ENCODE results near the gene PRDM16.
A peak's percentile ranks its signal among the peaks of the same experiment; 100 is the strongest.

PRDM16 gene

DNA sequence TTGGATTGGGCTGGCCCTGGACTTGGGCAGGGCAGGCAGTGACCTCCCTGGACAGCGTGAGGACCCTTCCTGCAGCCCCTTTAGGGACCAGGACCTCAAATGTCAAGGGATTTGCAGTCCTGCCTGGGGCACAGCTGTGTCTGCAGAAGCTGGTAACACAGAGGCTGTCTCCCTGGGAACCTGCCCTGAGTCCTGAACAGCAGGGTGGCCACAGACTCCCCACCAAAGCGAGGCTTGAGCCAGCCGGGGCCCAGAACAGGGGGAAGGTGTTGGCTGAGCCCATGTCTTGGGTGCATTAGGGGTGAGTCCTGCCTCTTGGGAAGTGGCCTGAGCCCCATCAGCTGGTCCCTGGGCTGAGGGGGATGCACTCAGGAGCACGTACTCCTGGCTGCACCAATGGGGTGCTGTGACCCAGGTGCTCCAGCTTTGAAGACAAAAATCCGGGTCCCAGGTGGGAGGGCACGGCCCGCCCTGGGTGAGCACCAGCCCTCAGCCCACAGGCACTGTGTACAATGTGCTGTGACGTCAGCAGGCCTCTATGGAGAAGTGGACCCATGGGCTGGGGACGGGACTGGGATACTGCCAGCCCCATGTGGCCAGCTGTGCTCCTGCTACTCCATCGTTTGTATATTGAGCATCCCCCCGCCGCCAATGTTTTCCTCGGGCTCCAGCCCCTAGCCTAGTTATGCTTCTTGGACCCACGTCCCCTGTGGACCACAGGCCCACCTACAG, 313.5 kb downstream of the PRDM16 start (continued):
- no peak for TF ChIP-seq ZNF658 (tag by site-specific recombination; IDR thresholded peaks at IDR 0.05)
- no peak for TF ChIP-seq ZNF549 (tag by site-specific recombination; IDR thresholded peaks at IDR 0.05)
- TF ChIP-seq KLF10 (tag by site-specific recombination; IDR thresholded peaks at IDR 0.05): no peak
- TF ChIP-seq ZIC2 (tag by site-specific recombination; IDR thresholded peaks at IDR 0.05): no peak
- no peak for TF ChIP-seq ZBTB17 (tag by site-specific recombination; IDR thresholded peaks at IDR 0.05)

DNA sequence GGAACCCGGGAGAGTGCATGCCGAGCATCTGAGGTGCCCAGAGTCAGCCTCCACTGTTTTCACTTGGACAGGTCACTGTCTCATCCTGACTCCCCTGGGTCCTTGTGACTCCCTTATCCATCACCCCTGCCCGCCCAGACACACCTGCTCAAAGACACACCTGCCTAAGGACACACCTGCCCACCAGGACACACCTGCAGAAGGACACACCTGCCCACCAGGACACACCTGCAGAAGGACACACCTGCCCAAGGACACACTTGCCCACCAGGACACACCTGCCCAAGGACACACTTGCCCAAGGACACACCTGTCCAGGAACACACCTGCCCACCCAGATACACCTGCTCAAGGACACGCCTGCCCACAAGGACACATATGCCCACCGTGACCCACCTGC, 314.7 kb downstream of the PRDM16 start:
- H3K4me3 ChIP-seq (ENCODE audit: low read depth, low read length): no peak overlapping the region
- H3K27ac ChIP-seq (ENCODE audit: extremely low read depth, low read depth, low read length): no peak overlapping the region
- TF ChIP-seq ZEB2 (tag by site-specific recombination; IDR thresholded peaks at IDR 0.05): peak; percentile 97
- no peak for TF ChIP-seq SP2 (tag by site-specific recombination; IDR thresholded peaks at IDR 0.05)
- no peak for TF ChIP-seq IKZF3 (tag by site-specific recombination; IDR thresholded peaks at IDR 0.05)
- TF ChIP-seq ZNF223 (tag by site-specific recombination; IDR thresholded peaks at IDR 0.05): no peak
- TF ChIP-seq, protein P1, sequence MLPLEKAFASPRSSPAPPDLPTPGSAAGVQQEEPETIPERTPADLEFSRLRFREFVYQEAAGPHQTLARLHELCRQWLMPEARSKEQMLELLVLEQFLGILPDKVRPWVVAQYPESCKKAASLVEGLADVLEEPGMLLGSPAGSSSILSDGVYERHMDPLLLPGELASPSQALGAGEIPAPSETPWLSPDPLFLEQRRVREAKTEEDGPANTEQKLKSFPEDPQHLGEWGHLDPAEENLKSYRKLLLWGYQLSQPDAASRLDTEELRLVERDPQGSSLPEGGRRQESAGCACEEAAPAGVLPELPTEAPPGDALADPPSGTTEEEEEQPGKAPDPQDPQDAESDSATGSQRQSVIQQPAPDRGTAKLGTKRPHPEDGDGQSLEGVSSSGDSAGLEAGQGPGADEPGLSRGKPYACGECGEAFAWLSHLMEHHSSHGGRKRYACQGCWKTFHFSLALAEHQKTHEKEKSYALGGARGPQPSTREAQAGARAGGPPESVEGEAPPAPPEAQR (tag by site-specific recombination; IDR thresholded peaks at IDR 0.05): no peak
- no peak for TF ChIP-seq ZNF394 (tag by site-specific recombination; IDR thresholded peaks at IDR 0.05; ENCODE audit: borderline replicate concordance)
- H3K4me1 ChIP-seq (ENCODE audit: control insufficient read depth, insufficient read depth, low read length): no peaks in the 10 kb centered on the region; the same call in 1 of the 2 replicates
- ChIA-PET POLR2A (no interaction called here), CTCF (no interaction called here)
- H3K9me3 ChIP-seq (ENCODE audit: control insufficient read depth, insufficient read depth, low read depth, low read length): no peaks in the 10 kb centered on the region
- peaks cover 0 to 3% of the 10 kb centered on the region in 2 experiments; a peak in 1 of 3 replicates for H3K36me3 ChIP-seq (ENCODE audit: control insufficient read depth in 2 of 2, insufficient read depth in 1 of 2, low read length in 2 of 2)

DNA sequence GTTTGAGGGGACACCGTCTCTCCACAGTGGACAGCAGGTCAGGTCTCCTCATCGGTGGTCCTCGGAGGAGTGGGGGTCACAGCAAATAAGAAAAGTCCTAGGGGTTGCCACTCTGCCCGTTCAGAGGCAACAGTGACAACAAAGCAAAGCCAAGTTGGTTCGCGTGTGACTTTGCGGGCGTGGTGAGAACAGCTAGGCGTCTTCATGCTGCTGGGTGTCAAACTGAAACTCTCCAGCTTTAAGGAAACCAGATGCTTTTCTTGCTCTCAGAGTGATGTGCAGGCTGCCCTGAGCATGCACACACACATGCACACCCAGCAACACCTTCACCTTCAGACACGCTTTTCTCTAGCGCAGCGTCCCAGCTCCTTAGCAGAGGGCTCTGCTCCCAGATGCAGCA, 315.4 kb downstream of the PRDM16 start:
- no peak overlapping the region for H3K4me3 ChIP-seq (ENCODE audit: low read depth, low read length)
- TF ChIP-seq ZNF155 (tag by site-specific recombination; IDR thresholded peaks at IDR 0.05) (no peak), KLF1 (tag by site-specific recombination; IDR thresholded peaks at IDR 0.05) (peak; percentile 42; the same call in 1 of the 2 replicates)
- H3K27ac ChIP-seq (ENCODE audit: extremely low read depth, low read depth, low read length): no peak overlapping the region
- no peaks in the 10 kb centered on the region for H3K9me3 ChIP-seq (ENCODE audit: control insufficient read depth, insufficient read depth, low read depth, low read length)
- ChIA-PET CTCF (no interaction called here), POLR2A (no interaction called here)
- H3K36me3 ChIP-seq (ENCODE audit: control insufficient read depth in 2 of 2, insufficient read depth in 1 of 2, low read length in 2 of 2): peaks cover 0 to 3% of the 10 kb centered on the region in 2 experiments; a peak in 1 of 3 replicates
- no peaks in the 10 kb centered on the region; the same call in 1 of the 2 replicates for H3K4me1 ChIP-seq (ENCODE audit: control insufficient read depth, insufficient read depth, low read length)

DNA sequence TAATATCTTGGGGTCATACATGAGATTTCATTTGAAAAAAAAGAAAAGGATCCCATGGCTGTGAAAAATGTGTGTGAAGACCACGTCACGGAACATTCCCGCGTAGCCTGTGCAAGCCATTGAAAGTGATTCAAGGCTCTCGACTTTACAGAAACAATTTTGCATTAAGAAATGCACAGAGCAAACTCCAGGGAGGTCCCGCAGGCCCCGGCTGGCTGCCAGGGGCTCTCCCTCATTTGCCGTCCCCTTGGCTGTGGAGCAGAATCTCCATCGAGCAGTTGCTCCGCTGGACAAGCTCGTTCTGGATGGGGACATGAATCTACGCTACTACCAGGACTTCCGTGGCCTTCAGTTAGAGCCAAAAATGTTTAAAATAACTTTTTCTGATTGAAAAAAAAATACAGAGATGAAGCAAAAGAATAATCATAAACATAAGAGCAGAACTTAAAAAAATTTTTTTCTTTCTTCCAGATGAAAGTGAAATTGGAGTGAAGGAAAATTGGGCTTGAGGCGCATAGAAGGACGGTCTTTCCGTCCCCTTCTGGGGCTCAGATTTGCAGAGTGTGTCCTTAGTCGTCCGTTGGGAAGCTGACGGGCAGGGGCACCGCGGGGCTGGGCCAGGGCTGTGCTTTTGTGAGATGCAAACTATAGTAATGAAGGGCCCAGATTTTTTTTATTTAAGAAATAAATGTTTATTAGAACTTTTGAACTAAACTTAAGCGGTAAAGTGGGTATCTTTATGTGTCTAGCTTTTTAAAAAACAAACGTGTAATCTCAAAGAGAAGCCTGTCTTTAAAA, 317.4 kb downstream of the PRDM16 start:
- no peak overlapping the region for H3K27ac ChIP-seq (ENCODE audit: extremely low read depth, low read depth, low read length)
- peaks cover 0 to 3% of the 10 kb centered on the region in 2 experiments; a peak in 1 of 3 replicates for H3K36me3 ChIP-seq (ENCODE audit: control insufficient read depth in 2 of 2, insufficient read depth in 1 of 2, low read length in 2 of 2)
- H3K9me3 ChIP-seq (ENCODE audit: control insufficient read depth, insufficient read depth, low read depth, low read length): no peaks in the 10 kb centered on the region
- H3K4me1 ChIP-seq (ENCODE audit: control insufficient read depth, insufficient read depth, low read length): no peaks in the 10 kb centered on the region
- POLR2A ChIA-PET: no interaction called here
- H3K4me3 ChIP-seq (ENCODE audit: low read depth, low read length): no peak overlapping the region
- CTCF ChIA-PET: no interaction called here
- TF ChIP-seq ZNF175 (tag by site-specific recombination; IDR thresholded peaks at IDR 0.05) (no peak), ZNF174 (tag by site-specific recombination; IDR thresholded peaks at IDR 0.05) (no peak), ZNF600 (tag by site-specific recombination; IDR thresholded peaks at IDR 0.05) (no peak)
- TF ChIP-seq, protein P2, sequence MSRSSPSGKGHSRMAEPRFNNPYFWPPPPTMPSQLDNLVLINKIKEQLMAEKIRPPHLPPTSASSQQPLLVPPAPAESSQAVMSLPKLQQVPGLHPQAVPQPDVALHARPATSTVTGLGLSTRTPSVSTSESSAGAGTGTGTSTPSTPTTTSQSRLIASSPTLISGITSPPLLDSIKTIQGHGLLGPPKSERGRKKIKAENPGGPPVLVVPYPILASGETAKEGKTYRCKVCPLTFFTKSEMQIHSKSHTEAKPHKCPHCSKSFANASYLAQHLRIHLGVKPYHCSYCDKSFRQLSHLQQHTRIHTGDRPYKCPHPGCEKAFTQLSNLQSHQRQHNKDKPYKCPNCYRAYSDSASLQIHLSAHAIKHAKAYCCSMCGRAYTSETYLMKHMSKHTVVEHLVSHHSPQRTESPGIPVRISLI (tag by site-specific recombination; IDR thresholded peaks at IDR 0.05): no peak
- TF ChIP-seq, protein P3, sequence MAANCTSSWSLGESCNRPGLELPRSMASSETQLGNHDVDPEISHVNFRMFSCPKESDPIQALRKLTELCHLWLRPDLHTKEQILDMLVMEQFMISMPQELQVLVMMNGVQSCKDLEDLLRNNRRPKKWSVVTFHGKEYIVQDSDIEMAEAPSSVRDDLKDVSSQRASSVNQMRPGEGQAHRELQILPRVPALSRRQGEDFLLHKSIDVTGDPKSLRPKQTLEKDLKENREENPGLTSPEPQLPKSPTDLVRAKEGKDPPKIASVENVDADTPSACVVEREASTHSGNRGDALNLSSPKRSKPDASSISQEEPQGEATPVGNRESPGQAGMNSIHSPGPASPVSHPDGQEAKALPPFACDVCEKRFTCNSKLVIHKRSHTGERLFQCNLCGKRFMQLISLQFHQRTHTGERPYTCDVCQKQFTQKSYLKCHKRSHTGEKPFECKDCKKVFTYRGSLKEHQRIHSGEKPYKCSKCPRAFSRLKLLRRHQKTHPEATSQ (tag by site-specific recombination; IDR thresholded peaks at IDR 0.05): no peak
- TF ChIP-seq, protein P4, sequence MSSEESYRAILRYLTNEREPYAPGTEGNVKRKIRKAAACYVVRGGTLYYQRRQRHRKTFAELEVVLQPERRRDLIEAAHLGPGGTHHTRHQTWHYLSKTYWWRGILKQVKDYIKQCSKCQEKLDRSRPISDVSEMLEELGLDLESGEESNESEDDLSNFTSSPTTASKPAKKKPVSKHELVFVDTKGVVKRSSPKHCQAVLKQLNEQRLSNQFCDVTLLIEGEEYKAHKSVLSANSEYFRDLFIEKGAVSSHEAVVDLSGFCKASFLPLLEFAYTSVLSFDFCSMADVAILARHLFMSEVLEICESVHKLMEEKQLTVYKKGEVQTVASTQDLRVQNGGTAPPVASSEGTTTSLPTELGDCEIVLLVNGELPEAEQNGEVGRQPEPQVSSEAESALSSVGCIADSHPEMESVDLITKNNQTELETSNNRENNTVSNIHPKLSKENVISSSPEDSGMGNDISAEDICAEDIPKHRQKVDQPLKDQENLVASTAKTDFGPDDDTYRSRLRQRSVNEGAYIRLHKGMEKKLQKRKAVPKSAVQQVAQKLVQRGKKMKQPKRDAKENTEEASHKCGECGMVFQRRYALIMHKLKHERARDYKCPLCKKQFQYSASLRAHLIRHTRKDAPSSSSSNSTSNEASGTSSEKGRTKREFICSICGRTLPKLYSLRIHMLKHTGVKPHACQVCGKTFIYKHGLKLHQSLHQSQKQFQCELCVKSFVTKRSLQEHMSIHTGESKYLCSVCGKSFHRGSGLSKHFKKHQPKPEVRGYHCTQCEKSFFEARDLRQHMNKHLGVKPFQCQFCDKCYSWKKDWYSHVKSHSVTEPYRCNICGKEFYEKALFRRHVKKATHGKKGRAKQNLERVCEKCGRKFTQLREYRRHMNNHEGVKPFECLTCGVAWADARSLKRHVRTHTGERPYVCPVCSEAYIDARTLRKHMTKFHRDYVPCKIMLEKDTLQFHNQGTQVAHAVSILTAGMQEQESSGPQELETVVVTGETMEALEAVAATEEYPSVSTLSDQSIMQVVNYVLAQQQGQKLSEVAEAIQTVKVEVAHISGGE (tag by site-specific recombination; conservative IDR thresholded peaks at IDR 0.05; ENCODE audit: low read depth): no peak
